GM19043 (cell line): ENCODE measurements around the gene MYH6.
"Not testable (repeated sequence)": the region's sequence is repeated elsewhere in the genome, so short reads cannot be mapped to it uniquely, and the experiment has no call there.

ENCODE experiments used
- ATAC-seq: cut with Tn5 transposase; IDR thresholded peaks from one replicate; pipeline ENCODE4 v1.9.1; 2021; ENCODE audit warnings: low read depth; ENCODE audit not compliant: unreplicated experiment

MYH6 gene

GRCh38 chr14:23407516-23408306 lies at the start of gene MYH6:
MYH6 (minus strand) TSS chr14:23408273; CDS start chr14:23407223, 1,050 bp downstream.
- ATAC-seq = no peak

GRCh38 chr14:23456883-23457586 lies 49.0 kb upstream of the MYH6 start:
- not testable (repeated sequence) for ATAC-seq

- ATAC-seq = no peak
These were observed 46.4 kb upstream of the MYH6 start for GRCh38 chr14:23454445-23454856.

GRCh38 chr14:23452237-23452636 lies 44.2 kb upstream of the MYH6 start:
- no peak for ATAC-seq

GRCh38 chr14:23450379-23450778 lies 42.3 kb upstream of the MYH6 start:
- ATAC-seq = no peak

- no peak for ATAC-seq
These were observed 41.2 kb upstream of the MYH6 start for GRCh38 chr14:23449314-23449713.

- ATAC-seq = no peak
These were observed 39.6 kb upstream of the MYH6 start for GRCh38 chr14:23447361-23448350.

GRCh38 chr14:23446291-23446851 lies 38.3 kb upstream of the MYH6 start:
- no peak for ATAC-seq

GRCh38 chr14:23445773-23446172 lies 37.7 kb upstream of the MYH6 start:
- no peak for ATAC-seq

- ATAC-seq = no peak
These were observed 36.2 kb upstream of the MYH6 start for GRCh38 chr14:23444314-23444713.

- ATAC-seq = no peak
These were observed 35.8 kb upstream of the MYH6 start for GRCh38 chr14:23443881-23444280.

GRCh38 chr14:23443411-23443812 lies 35.3 kb upstream of the MYH6 start:
- no peak for ATAC-seq

GRCh38 chr14:23442721-23443356 lies 34.8 kb upstream of the MYH6 start:
- ATAC-seq = no peak

- ATAC-seq = no peak
These were observed 33.0 kb upstream of the MYH6 start for GRCh38 chr14:23441076-23441475.

GRCh38 chr14:23439107-23439835 lies 31.2 kb upstream of the MYH6 start:
- ATAC-seq = no peak

- ATAC-seq = no peak
These were observed 30.3 kb upstream of the MYH6 start for GRCh38 chr14:23438101-23438971.

GRCh38 chr14:23437133-23438100 lies 29.3 kb upstream of the MYH6 start:
- ATAC-seq = no peak
